G401.6 (cell line): Measurements from ENCODE around the gene GPR137B.

Experiments
- FAIRE-seq: peaks from 2 replicates; lab custom pipeline; 2012; peaks lifted over from hg19 to GRCh38; lab: Jason Lieb, UNC

The GPR137B gene

GRCh38 chr1:236142253-236143103, at the start of gene GPR137B:
TSS of gene GPR137B (plus strand) at chr1:236142539. CDS start at chr1:236142623, 84 bp downstream.
- no peak for FAIRE-seq

- FAIRE-seq = no peak
These were observed 49.4 kb upstream of the GPR137B start for GRCh38 chr1:236092899-236093298.

- FAIRE-seq = no peak
These were observed 46.4 kb upstream of the GPR137B start for GRCh38 chr1:236095705-236096520.

DNA sequence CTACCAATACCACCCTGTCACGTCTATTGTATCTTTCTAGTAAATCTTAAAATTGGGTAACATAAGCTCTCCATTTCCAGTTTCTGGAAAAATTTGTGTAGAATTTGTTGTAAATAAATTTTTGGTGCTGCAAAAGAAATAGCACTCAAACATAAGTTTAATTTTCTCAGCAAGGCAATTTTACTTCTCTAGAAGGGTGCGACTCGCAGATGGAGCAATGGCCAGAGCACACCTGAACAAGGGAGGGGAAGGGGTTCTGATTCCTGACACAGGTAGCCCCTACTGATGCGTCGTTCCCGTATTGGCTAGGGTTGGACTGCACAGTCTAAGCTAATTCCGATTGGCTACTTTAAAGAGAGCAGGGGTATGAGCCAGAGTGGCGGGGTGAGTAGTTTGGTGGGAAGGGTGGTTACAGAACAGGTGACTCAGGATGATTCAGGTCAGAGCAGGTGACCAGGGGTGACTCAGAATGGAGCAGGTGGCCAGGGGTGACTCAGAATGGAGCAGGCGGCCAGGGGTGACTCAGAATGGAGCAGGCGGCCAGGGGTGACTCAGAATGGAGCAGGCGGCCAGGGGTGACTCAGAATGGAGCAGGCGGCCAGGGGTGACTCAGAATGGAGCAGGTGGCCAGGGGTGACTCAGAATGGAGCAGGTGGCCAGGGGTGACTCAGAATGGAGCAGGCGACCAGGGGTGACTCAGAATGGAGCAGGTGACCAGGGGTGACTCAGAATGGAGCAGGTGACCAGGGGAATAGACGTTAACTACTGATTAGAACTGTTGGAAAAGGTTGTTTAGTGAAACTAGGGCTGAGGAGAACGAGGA, 45.5 kb upstream of the GPR137B start:
- peak; percentile 65 for FAIRE-seq

- no peak for FAIRE-seq
These were observed 44.1 kb upstream of the GPR137B start for GRCh38 chr1:236098267-236098666.

DNA sequence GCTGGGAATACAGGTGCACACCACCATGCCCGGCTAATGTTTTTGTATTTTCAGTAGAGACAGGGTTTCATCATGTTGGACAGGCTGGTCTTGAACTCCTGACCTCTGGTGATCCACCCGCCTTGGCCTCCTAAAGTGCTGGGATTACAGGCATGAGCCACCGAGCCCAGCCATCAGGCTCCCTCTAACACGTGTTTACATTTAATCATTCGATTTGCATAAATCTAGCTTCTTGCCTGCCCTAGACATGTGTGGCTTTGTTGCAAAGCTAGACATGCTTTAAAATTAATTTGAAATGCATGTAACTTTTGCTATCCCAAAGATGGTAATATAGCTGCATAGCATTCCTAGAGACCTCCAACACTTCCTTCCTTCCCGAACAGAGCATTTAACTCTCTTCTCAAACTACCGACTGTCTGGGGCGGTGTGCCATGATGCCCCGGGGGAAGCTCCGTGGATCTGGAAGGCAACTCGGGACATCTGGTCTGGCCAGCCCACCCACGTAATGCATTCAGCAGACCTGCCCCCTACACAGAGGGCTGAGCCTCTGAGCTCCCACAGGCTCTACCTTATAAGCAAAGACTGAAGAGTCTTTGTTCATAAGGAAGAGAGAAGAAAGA, 42.9 kb upstream of the GPR137B start:
- no peak for FAIRE-seq

GRCh38 chr1:236100799-236101198, 41.5 kb upstream of the GPR137B start:
- no peak for FAIRE-seq

- FAIRE-seq = no peak
These were observed 40.8 kb upstream of the GPR137B start for GRCh38 chr1:236101233-236102200.

- FAIRE-seq = no peak
These were observed 39.7 kb upstream of the GPR137B start for GRCh38 chr1:236102611-236103010.

- FAIRE-seq = no peak
These were observed 39.3 kb upstream of the GPR137B start for GRCh38 chr1:236103059-236103458.

DNA sequence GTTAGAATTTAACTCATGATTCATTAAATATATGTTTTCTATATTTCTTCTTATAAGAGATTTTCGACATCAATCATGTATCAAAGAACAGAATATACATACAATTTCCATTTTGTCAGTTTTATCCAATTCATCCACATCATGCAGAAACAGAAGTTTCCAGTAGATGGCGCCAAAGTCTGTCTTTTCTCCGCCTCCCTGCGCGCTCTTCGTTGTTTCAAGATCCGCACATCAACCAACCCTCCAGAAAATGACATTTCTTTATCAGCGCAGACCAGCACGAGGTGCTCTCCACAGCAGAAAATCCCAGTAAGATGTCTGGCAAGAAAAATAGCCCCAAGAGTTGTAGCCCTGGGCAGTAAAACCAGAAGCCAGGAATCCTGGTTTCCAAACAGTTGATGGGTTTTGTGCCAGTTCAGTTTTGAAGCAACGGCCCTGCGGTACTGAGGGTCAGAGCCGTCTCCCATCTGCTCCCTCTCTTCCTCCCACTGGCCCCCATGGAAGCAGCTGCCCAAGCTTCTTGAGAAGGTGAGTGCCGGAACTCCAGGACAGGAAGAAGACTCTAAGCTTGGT, 38.6 kb upstream of the GPR137B start:
- FAIRE-seq = peak; percentile 94

DNA sequence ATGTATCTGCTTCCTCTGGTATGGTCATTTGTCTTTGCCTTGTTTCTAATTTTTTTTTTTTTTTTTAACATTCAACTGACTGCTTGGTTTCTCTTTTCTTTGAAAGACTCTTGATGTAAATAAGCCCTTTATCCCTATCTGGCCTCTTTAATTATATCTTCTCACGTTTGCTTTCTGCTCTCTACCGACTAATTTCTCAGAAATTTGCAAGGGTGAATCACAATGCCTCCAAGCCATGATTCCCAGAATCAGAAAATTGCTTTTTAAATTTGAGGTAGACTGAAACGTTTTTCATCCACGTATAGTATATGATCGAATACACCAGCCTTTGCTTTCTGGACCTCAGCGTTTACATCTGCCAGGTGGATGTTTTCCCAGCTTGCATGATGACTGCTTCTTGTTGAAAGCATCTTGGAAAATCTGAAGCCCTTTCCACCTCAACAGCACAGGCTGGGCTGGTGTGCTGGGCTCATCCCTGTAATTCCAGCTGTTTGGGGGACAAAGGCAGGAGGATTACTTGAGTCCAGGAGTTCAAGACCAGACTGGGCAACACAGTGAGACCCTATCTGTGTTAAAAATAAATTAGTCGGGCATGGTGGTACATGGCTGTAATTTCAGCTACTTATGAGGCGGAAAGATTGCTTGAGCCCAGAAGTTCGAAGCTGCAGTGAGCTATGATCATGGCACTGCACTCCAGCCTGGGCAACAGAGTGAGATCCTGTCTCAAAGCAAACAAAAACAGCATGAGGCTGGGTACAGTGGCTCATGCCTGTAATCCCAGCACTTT, 35.0 kb upstream of the GPR137B start:
- FAIRE-seq = no peak

DNA sequence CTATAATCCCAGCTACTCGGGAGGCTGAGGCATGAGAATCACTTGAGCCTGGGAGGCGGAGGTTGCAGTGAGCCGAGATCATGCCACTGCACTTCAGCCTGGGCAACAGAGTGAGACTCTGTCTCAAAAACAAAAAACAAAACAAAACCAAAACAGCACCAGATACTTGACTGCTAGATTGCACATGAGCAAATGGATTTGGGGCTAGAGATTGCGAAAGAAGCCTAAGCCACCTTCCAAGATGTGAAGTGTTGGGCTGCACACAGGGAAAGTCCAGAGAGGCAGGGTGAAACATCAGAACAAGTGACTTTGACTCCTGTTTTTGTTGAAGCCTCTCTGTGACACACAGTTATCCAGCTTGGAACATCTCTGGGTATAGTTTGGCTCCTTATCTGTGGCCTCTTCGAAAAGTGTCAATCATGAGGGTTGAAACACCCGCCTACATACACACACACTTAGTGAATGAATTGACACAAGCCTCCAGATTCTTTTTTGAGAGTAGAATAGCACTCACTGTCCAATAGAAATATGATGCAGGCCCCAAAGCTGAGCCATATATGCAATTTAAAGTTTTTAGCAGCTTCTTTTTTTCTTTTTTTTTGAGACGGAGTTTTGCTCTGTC, 34.2 kb upstream of the GPR137B start:
- no peak for FAIRE-seq

GRCh38 chr1:236110137-236110536, 32.2 kb upstream of the GPR137B start:
- FAIRE-seq = no peak

- no peak for FAIRE-seq
These were observed 30.6 kb upstream of the GPR137B start for GRCh38 chr1:236111527-236112331.

DNA sequence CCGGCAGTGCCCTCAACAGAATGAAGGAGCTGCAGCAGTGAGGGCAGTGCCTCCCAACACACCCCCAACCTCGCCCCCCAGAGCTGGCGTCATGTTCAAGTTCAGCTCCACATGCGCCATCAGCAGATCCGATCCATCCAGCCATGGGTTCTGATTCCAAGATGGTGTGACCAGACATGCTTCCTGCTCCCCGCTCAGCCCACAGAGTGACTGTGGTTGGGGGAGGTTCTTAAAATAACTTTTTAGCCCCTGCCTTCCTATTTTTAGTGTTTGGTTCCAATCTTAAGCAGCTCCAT, 30.1 kb upstream of the GPR137B start:
- FAIRE-seq = no peak

DNA sequence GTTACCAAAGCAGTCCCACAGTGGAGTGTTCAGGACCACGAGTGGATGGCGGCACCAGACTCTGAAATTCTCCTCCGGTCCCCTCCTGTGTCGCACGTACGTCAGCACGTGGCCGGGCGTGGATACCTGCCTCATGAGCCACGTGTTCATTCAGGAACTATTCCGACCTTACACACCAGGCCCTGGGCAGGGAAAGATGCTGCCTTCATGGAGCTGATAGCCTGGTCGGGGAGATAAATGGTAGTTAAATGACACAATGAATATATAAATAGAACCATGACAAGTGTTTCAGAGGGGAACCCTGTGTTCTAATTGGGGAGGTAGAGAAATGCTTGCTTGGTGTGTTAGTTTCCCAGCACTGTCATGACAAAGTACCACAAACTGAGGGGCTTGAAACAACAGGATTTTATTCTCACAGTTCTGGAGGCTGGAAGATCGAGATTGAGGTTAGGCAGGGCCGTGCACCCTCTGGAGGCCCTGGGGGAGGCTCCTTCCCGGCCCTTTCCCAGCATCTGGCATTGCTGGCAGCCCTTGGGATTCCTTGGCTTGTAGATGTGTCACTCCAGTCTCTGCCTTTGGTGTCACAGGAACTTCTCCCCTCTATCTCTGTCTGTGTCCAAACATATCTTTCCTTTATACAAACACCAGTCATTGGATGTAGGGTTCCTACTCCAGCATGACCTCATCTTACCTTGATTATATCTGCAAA, 28.9 kb upstream of the GPR137B start:
- FAIRE-seq = no peak
